Lower lobe of right lung (tissue), 2 donors: Measurements from ENCODE around the gene KIF6. TPM values are rescaled to one million over a fixed set of nuclear protein-coding genes. Genes with fewer than 3 reads are reported as not detected.

ENCODE experiments used
- ATAC-seq, 2 donors: fragments of 200-7000 bp; cut with Tn5 transposase; one replicate each; pipeline ENCODE4 v1.9.1; 2020 to 2022; ENCODE audit warnings: mild to moderate bottlenecking in 2 of 2, moderate library complexity in 2 of 2
- DNase-seq: peaks from one replicate; pipeline ENCODE4 v3.0.0-alpha.2; 2020
- H3K27ac ChIP-seq: fragments of 200-600 bp; one replicate; pipeline ENCODE4 v1.8.0; 2022
- H3K27me3 ChIP-seq: fragments of 200-600 bp; one replicate; pipeline ENCODE4 v1.8.0; 2022; ENCODE audit warnings: low read depth
- H3K36me3 ChIP-seq: fragments of 200-600 bp; one replicate; pipeline ENCODE4 v1.8.0; 2022; ENCODE audit warnings: mild to moderate bottlenecking
- H3K4me1 ChIP-seq: fragments of 200-600 bp; one replicate; pipeline ENCODE4 v1.8.0; 2022
- H3K4me3 ChIP-seq: fragments of 200-600 bp; one replicate; pipeline ENCODE4 v1.8.0; 2022; ENCODE audit warnings: mild to moderate bottlenecking
- H3K9me3 ChIP-seq: fragments of 200-600 bp; one replicate; pipeline ENCODE4 v1.8.0; 2022
- CTCF ChIP-seq: fragments of 200-600 bp; IDR thresholded peaks from one replicate; pipeline ENCODE4 v1.8.0; 2022; ENCODE audit warnings: antibody characterized with exemption, mild to moderate bottlenecking
- intact Hi-C: fragments of 100-400 bp; cut with DNase I; formaldehyde crosslinking; loops from one replicate; pipeline ENCODE4 v1.11.0; 2022
- total RNA-seq: library from RNA; stranded (reverse); fragmentation: NEBNext Ultra II Directional; extraction: Animal tissue kit (Norgen Biotek cat#: 25700); gene quantifications from one replicate; pipeline ENCODE4 v1.2.1, GENCODE V29; 2021
- donor health status: DM: no; HTN: yes; CAD: no; lungs with severe emphysema.

The KIF6 gene
- total RNA-seq, 1 donor from 2014 or later, result 2.5 TPM

- H3K4me1 ChIP-seq, result no peaks in the 10 kb centered on the region
- H3K9me3 ChIP-seq, result no peaks in the 10 kb centered on the region
- no peak overlapping the region for H3K4me3 ChIP-seq
- no peak overlapping the region for H3K27ac ChIP-seq
- H3K27me3 ChIP-seq, result no peaks in the 10 kb centered on the region
- H3K36me3 ChIP-seq, result no peaks in the 10 kb centered on the region
- DNase-seq (no peak), ATAC-seq (no peak)
- intact Hi-C loops, result no loop called here
- no peak for TF ChIP-seq CTCF
Measured at GRCh38 chr6:39439342-39440038, 285.7 kb downstream of the KIF6 start.

GRCh38 chr6:39433630-39434029 is 291.6 kb downstream of the KIF6 start:
- intact Hi-C loops, result no loop called here

GRCh38 chr6:39432330-39433025 is 292.7 kb downstream of the KIF6 start:
- Histone ChIP-seq H3K4me1 (peaks cover 11% of the 10 kb centered on the region), H3K9me3 (no peaks in the 10 kb centered on the region), H3K27me3 (no peaks in the 10 kb centered on the region), H3K4me3 (no peak overlapping the region), H3K27ac (no peak overlapping the region), H3K36me3 (no peaks in the 10 kb centered on the region)
- intact Hi-C loops, result no loop called here
- ATAC-seq (no peak), DNase-seq (no peak)
- no peak for TF ChIP-seq CTCF

More at GRCh38 chr6:39433630-39434029, 291.6 kb downstream of the KIF6 start:
- DNase-seq (no peak), ATAC-seq (no peak)
- no peak for TF ChIP-seq CTCF
- H3K4me1 ChIP-seq, result peaks cover 11% of the 10 kb centered on the region
- H3K27me3 ChIP-seq, result no peaks in the 10 kb centered on the region
- no peak overlapping the region for H3K4me3 ChIP-seq
- no peaks in the 10 kb centered on the region for H3K9me3 ChIP-seq
- no peaks in the 10 kb centered on the region for H3K36me3 ChIP-seq
- H3K27ac ChIP-seq, result no peak overlapping the region

GRCh38 chr6:39430871-39431523 is 294.2 kb downstream of the KIF6 start:
- H3K9me3 ChIP-seq, result no peaks in the 10 kb centered on the region
- ATAC-seq, result peak; percentile 78 to 79
- H3K27ac ChIP-seq, result peak overlapping the region; percentile 33
- no peaks in the 10 kb centered on the region for H3K36me3 ChIP-seq
- DNase-seq, result peak; percentile 71
- intact Hi-C loops, result no loop called here
- H3K27me3 ChIP-seq, result no peaks in the 10 kb centered on the region
- peak overlapping the region; percentile 6 for H3K4me3 ChIP-seq
- no peak for TF ChIP-seq CTCF
- peaks cover 11% of the 10 kb centered on the region for H3K4me1 ChIP-seq

- peaks cover 11% of the 10 kb centered on the region for H3K4me1 ChIP-seq
- no peaks in the 10 kb centered on the region for H3K27me3 ChIP-seq
- no peaks in the 10 kb centered on the region for H3K9me3 ChIP-seq
- TF ChIP-seq CTCF, result no peak
- DNase-seq (no peak), ATAC-seq (no peak)
- H3K36me3 ChIP-seq, result no peaks in the 10 kb centered on the region
- intact Hi-C loops, result no loop called here
- H3K27ac ChIP-seq, result peak overlapping the region; percentile 33
- H3K4me3 ChIP-seq, result no peak overlapping the region
Measured at GRCh38 chr6:39430446-39430845, 294.8 kb downstream of the KIF6 start.
